Endothelial cell of umbilical vein (primary cell): Measurements from ENCODE around the gene SPCS1. TPM values are rescaled to one million over a fixed set of nuclear protein-coding genes. Genes with fewer than 3 reads are reported as not detected.

Experiments
- BruUV-seq: library from RNA; stranded (reverse); fragments of 400-500 nt; replicated peaks from 2 replicates; lab custom pipeline; 2021; lab: Mats Ljungman, UMichigan
- CTCF ChIA-PET: fragments of 300-600, 350-600 bp; sonication (Branson Sonifier 250); formaldehyde crosslinking; loops from one replicate; lab custom pipeline; 2021; ENCODE audit warnings: antibody characterized with exemption, inconsistent platforms; lab: Charles Lee
- POLR2A ChIA-PET: fragments of 300-600, 350-600 bp; sonication (Branson Sonifier 250); formaldehyde crosslinking; loops from one replicate; lab custom pipeline; 2021; ENCODE audit warnings: antibody characterized with exemption, inconsistent platforms; lab: Charles Lee
- DNase-seq: peaks from one replicate; pipeline ENCODE4 v3.0.0-alpha.2; 2011; ENCODE audit warnings: low read depth, low spot score
- FAIRE-seq: peaks from 2 replicates; lab custom pipeline; 2011; peaks lifted over from hg19 to GRCh38; lab: Jason Lieb, UNC
- H2AFZ ChIP-seq: 2 replicates; pipeline ENCODE4 v1.6.0; 2012; ENCODE audit warnings: low read depth, low read length, control low read depth, inconsistent platforms
- H3K27ac ChIP-seq: 2 replicates; pipeline ENCODE4 v1.5.1; 2011; ENCODE audit warnings: low read depth, mild to moderate bottlenecking, control low read depth, low read length, moderate library complexity; ENCODE audit not compliant: insufficient read depth
- H3K27me3 ChIP-seq, 2 experiments: 2 replicates each; pipeline versions ENCODE4 v1.6.0 to v1.6.1; 2011; ENCODE audit warnings: low read length in 2 of 2, mixed read lengths in 1 of 2; ENCODE audit not compliant: control insufficient read depth in 2 of 2, insufficient read depth in 2 of 2
- H3K36me3 ChIP-seq, 2 experiments: 2 replicates in 1 of 2; 3 replicates in 1 of 2; pipeline ENCODE4 v1.5.1; 2011; ENCODE audit warnings: low read length in 2 of 2, mild to moderate bottlenecking in 1 of 2, moderate library complexity in 1 of 2; ENCODE audit not compliant: control insufficient read depth in 2 of 2, insufficient read depth in 2 of 2; ENCODE audit errors: extremely low read depth in 1 of 2
- H3K4me1 ChIP-seq: 3 replicates; pipeline ENCODE4 v1.5.1; 2011; ENCODE audit warnings: mild to moderate bottlenecking, low read length; ENCODE audit not compliant: control insufficient read depth, insufficient read depth; ENCODE audit errors: extremely low read depth
- H3K4me2 ChIP-seq: 2 replicates; pipeline ENCODE4 v1.6.1; 2011; ENCODE audit warnings: low read length, control low read depth, mixed read lengths; ENCODE audit not compliant: insufficient read depth
- H3K4me3 ChIP-seq, 3 experiments: fragments of 200-600 bp in 1 of 3; sonication (generic), shearing (Covaris generic) in 1 of 3; replicated peaks in 1 of 3; 2 replicates each; pipeline ENCODE4 v1.5.1; 2011 to 2016; ENCODE audit warnings: control low read depth in 3 of 3, low read length in 3 of 3, mild to moderate bottlenecking in 2 of 3, inconsistent platforms in 1 of 3, low read depth in 1 of 3, moderate library complexity in 1 of 3; ENCODE audit not compliant: insufficient read depth in 1 of 3
- H3K79me2 ChIP-seq: 2 replicates; pipeline ENCODE4 v1.6.0; 2012; ENCODE audit warnings: low read length, inconsistent platforms; ENCODE audit not compliant: control insufficient read depth, insufficient read depth
- H3K9ac ChIP-seq: replicated peaks from 2 replicates; pipeline ENCODE3; 2011; ENCODE audit warnings: low read length, control low read depth; ENCODE audit not compliant: insufficient read depth; ENCODE audit errors: extremely low read depth
- H3K9me1 ChIP-seq: replicated peaks from 3 replicates; pipeline ENCODE4 v1.6.0; 2011; ENCODE audit warnings: mild to moderate bottlenecking, low read length; ENCODE audit not compliant: control insufficient read depth, insufficient read depth; ENCODE audit errors: extremely low read depth
- H3K9me3 ChIP-seq: replicated peaks from 2 replicates; pipeline ENCODE4 v1.5.1; 2012; ENCODE audit warnings: low read length, inconsistent platforms; ENCODE audit not compliant: control insufficient read depth, insufficient read depth
- H4K20me1 ChIP-seq: replicated peaks from 2 replicates; pipeline ENCODE3; 2011; ENCODE audit warnings: mild to moderate bottlenecking, low read length; ENCODE audit not compliant: control insufficient read depth, insufficient read depth; ENCODE audit errors: extremely low read depth
- EZH2 ChIP-seq: IDR thresholded peaks from 2 replicates; pipeline ENCODE4 v1.6.1; 2012; ENCODE audit warnings: borderline replicate concordance, low read depth, mild to moderate bottlenecking, moderate library complexity, low read length, inconsistent platforms; ENCODE audit not compliant: severe bottlenecking
- FOS ChIP-seq: IDR thresholded peaks from 2 replicates; pipeline ENCODE4 v1.6.1; 2011; ENCODE audit warnings: mild to moderate bottlenecking, low read length, moderate library complexity, borderline replicate concordance; ENCODE audit not compliant: insufficient read depth
- GATA2 ChIP-seq: IDR thresholded peaks from 2 replicates; pipeline ENCODE4 v1.7.0; 2011; ENCODE audit warnings: low read depth, mild to moderate bottlenecking, moderate library complexity, mixed read lengths, low read length; ENCODE audit not compliant: insufficient read length, insufficient read depth
- JUN ChIP-seq: IDR thresholded peaks from 2 replicates; pipeline ENCODE4 v1.6.1; 2011; ENCODE audit warnings: borderline replicate concordance, low read depth; ENCODE audit not compliant: insufficient read length, insufficient read depth
- MYC ChIP-seq: IDR thresholded peaks from one replicate; pipeline ENCODE4 v1.6.1; 2011; ENCODE audit warnings: mild to moderate bottlenecking, low read depth, low read length
- POLR2A ChIP-seq: IDR thresholded peaks from 2 replicates; pipeline ENCODE4 v1.6.1; 2012; ENCODE audit warnings: low read depth, mild to moderate bottlenecking, control low read depth, low read length
- POLR2AphosphoS5 ChIP-seq: IDR thresholded peaks from 2 replicates; pipeline ENCODE4 v1.6.1; 2012; ENCODE audit warnings: low read depth, mild to moderate bottlenecking, control low read depth, low read length, moderate library complexity; ENCODE audit not compliant: insufficient read depth
- dilution Hi-C: fragments of 300-500 bp; cut with MboI; formaldehyde crosslinking; loops from one replicate; pipeline ENCODE4 v1.15.0; 2019; ENCODE audit warnings: low sequenced_read_pairs; ENCODE audit not compliant: extremely low pct_ligation_motif_present
- intact Hi-C: fragments of 100-400 bp; cut with micrococcal nuclease; formaldehyde crosslinking; loops from one replicate; pipeline ENCODE4 v1.10.0; 2022
- polyA plus RNA-seq, 4 experiments: library from polyadenylated mRNA; depleted of rRNA in 3 of 4; stranded (reverse) in 3 of 4; unstranded in 1 of 4; fragments of >200 nt; gene quantifications; 2 replicates each; pipeline versions ENCODE4 v1.2.1 to v1.2.3, GENCODE V29; 2011 to 2012; ENCODE audit warnings: missing spikeins in 1 of 4
- total RNA-seq: library from RNA; stranded (reverse); gene quantifications from 2 replicates; pipeline ENCODE4 v1.2.3, GENCODE V29; 2021
- TF ChIP-seq, protein P1 (sequence below): IDR thresholded peaks from 2 replicates; pipeline ENCODE4 v1.6.1; 2011; ENCODE audit not compliant: insufficient read depth, insufficient read length
- TF ChIP-seq, protein P2 (sequence below), 2 donors: IDR thresholded peaks; 1 replicate in 1 of 2; 2 replicates in 1 of 2; pipeline ENCODE4 v1.5.1; 2011; ENCODE audit warnings: low read length in 2 of 2, mild to moderate bottlenecking in 2 of 2, moderate library complexity in 2 of 2, control low read depth in 1 of 2, inconsistent platforms in 1 of 2, low read depth in 1 of 2; ENCODE audit not compliant: insufficient read depth in 1 of 2; ENCODE audit errors: extremely low read depth in 1 of 2

SPCS1 gene
- total and polyA plus RNA-seq, 2 donors (not counting 3 experiments of a cell fraction or from before 2014, with no cell fraction given): 100 to 240 TPM

DNA sequence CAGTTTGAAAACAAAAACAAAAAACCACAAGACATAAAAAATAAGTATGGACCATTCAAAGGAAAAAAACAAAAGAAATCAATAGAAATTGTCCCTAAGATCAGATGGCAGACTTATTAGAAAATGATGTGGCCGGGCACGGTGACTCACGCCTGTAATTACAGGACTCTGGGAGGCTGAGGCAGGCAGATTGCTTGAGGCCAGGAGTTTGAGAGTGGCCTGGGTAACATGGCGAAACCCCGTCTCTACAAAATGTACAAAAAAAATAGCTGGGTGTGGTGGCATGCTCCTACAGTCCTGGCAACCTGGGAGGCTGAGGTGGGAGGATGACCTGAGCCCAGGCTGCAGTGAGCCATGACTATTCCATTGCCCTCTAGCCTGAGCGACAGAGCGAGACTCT lies 16.6 kb downstream of the SPCS1 start:
- no peak for TF ChIP-seq GATA2
- TF ChIP-seq, protein P1, sequence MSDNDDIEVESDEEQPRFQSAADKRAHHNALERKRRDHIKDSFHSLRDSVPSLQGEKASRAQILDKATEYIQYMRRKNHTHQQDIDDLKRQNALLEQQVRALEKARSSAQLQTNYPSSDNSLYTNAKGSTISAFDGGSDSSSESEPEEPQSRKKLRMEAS: no peak
- no peak for TF ChIP-seq EZH2
- TF ChIP-seq, protein P2, sequence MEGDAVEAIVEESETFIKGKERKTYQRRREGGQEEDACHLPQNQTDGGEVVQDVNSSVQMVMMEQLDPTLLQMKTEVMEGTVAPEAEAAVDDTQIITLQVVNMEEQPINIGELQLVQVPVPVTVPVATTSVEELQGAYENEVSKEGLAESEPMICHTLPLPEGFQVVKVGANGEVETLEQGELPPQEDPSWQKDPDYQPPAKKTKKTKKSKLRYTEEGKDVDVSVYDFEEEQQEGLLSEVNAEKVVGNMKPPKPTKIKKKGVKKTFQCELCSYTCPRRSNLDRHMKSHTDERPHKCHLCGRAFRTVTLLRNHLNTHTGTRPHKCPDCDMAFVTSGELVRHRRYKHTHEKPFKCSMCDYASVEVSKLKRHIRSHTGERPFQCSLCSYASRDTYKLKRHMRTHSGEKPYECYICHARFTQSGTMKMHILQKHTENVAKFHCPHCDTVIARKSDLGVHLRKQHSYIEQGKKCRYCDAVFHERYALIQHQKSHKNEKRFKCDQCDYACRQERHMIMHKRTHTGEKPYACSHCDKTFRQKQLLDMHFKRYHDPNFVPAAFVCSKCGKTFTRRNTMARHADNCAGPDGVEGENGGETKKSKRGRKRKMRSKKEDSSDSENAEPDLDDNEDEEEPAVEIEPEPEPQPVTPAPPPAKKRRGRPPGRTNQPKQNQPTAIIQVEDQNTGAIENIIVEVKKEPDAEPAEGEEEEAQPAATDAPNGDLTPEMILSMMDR (IDR thresholded peaks at IDR 0.05; ENCODE audit: extremely low read depth in 1 of 2, insufficient read depth in 1 of 2, low read depth in 1 of 2, low read length in 2 of 2): no peak
- TF ChIP-seq FOS: no peak
- no peak for TF ChIP-seq JUN
- TF ChIP-seq POLR2A: no peak
- TF ChIP-seq POLR2AphosphoS5: no peak
- TF ChIP-seq MYC: no peak
- H3K27ac ChIP-seq: no peak overlapping the region
- DNase-seq (no peak), FAIRE-seq (no peak)
- dilution Hi-C loops (no loop called here), intact Hi-C loops (no loop called here)
- H3K4me2 ChIP-seq: no peak overlapping the region
- H3K4me1 ChIP-seq: no peaks in the 10 kb centered on the region
- BruUV-seq: no TSS peak
- H4K20me1 ChIP-seq: no peaks in the 10 kb centered on the region
- H3K27me3 ChIP-seq: no peaks in the 10 kb centered on the region
- H3K9me1 ChIP-seq: no peaks in the 10 kb centered on the region
- H3K9me3 ChIP-seq: no peaks in the 10 kb centered on the region
- no peak overlapping the region for H3K4me3 ChIP-seq
- H3K36me3 ChIP-seq: peaks cover 0 to 3% of the 10 kb centered on the region in 2 experiments
- H3K9ac ChIP-seq: no peak overlapping the region
- ChIA-PET CTCF (no interaction called here), POLR2A (no interaction called here)
- no peaks in the 10 kb centered on the region for H3K79me2 ChIP-seq
- no peak overlapping the region for H2AFZ ChIP-seq
